ENCODE measurements around the gene GLB1L3. TPM values are rescaled to one million over a fixed set of nuclear protein-coding genes. Genes with fewer than 3 reads are reported as not detected.
"Not testable (repeated sequence)": the region's sequence is repeated elsewhere in the genome, so short reads cannot be mapped to it uniquely, and the experiment has no call there.

Gene GLB1L3
- total RNA-seq, 3 donors from 2014 or later = 1.0 to 1.6 TPM; not detected in 1

GRCh38 chr11:134313821-134314607 is 37.8 kb downstream of the GLB1L3 start:
- Histone ChIP-seq H3K4me3 (no peak overlapping the region), H3K27ac (no peak overlapping the region), H3K27me3 (no peaks in the 10 kb centered on the region), H3K36me3 (no peaks in the 10 kb centered on the region), H3K9me3 (peaks cover 4 to 19% of the 10 kb centered on the region in 2 donors), H3K4me1 (no peaks in the 10 kb centered on the region)
- TF ChIP-seq POLR2A (IDR thresholded peaks at IDR 0.05) (no peak), CTCF (IDR thresholded peaks at IDR 0.05) (no peak), POLR2AphosphoS5 (IDR thresholded peaks at IDR 0.05) (no peak)
- no peak for DNase-seq (ENCODE audit: low spot score in 2 of 2)
- intact Hi-C loops (cut with DNase I; ENCODE audit: low total_unique reads) = no loop called here

GRCh38 chr11:134317103-134317502 is 40.9 kb downstream of the GLB1L3 start:
- TF ChIP-seq POLR2AphosphoS5 (IDR thresholded peaks at IDR 0.05) (no peak), POLR2A (IDR thresholded peaks at IDR 0.05) (no peak), CTCF (IDR thresholded peaks at IDR 0.05) (no peak)
- no peaks in the 10 kb centered on the region for H3K27me3 ChIP-seq
- H3K9me3 ChIP-seq = peaks cover 4 to 23% of the 10 kb centered on the region in 2 donors
- H3K4me1 ChIP-seq = no peaks in the 10 kb centered on the region
- H3K4me3 ChIP-seq = no peak overlapping the region
- no peak overlapping the region for H3K27ac ChIP-seq
- H3K36me3 ChIP-seq = no peaks in the 10 kb centered on the region
- intact Hi-C loops (cut with DNase I; ENCODE audit: low total_unique reads) = no loop called here
- DNase-seq (ENCODE audit: low spot score in 2 of 2) = no peak

- intact Hi-C loops (cut with DNase I; ENCODE audit: low total_unique reads) = not testable (repeated sequence)
Measured at GRCh38 chr11:134321373-134321772, 45.2 kb downstream of the GLB1L3 start.

GRCh38 chr11:134322553-134322952 is 46.4 kb downstream of the GLB1L3 start:
- intact Hi-C loops (cut with DNase I; ENCODE audit: low total_unique reads) = no loop called here
- H3K36me3 ChIP-seq = no peaks in the 10 kb centered on the region
- TF ChIP-seq CTCF (IDR thresholded peaks at IDR 0.05) (no peak), POLR2A (IDR thresholded peaks at IDR 0.05) (no peak), POLR2AphosphoS5 (IDR thresholded peaks at IDR 0.05) (no peak)
- no peak for DNase-seq (ENCODE audit: low spot score in 2 of 2)
- H3K9me3 ChIP-seq = peaks cover 0 to 8% of the 10 kb centered on the region in 2 donors
- H3K4me3 ChIP-seq = no peak overlapping the region
- no peak overlapping the region for H3K27ac ChIP-seq
- no peaks in the 10 kb centered on the region for H3K4me1 ChIP-seq
- no peaks in the 10 kb centered on the region for H3K27me3 ChIP-seq

More at GRCh38 chr11:134321373-134321772, 45.2 kb downstream of the GLB1L3 start:
- H3K27me3 ChIP-seq; H3K27ac ChIP-seq; H3K4me3 ChIP-seq; H3K36me3 ChIP-seq; DNase-seq (ENCODE audit: low spot score in 2 of 2); H3K4me1 ChIP-seq: not testable (repeated sequence)
- H3K9me3 ChIP-seq = peaks cover 4 to 20% of the 10 kb centered on the region in 2 donors

GRCh38 chr11:134328433-134328832 is 52.3 kb downstream of the GLB1L3 start:
- no peaks in the 10 kb centered on the region for H3K4me1 ChIP-seq
- DNase-seq (ENCODE audit: low spot score in 2 of 2) = no peak
- H3K36me3 ChIP-seq = no peaks in the 10 kb centered on the region
- H3K27ac ChIP-seq = no peak overlapping the region
- H3K27me3 ChIP-seq = no peaks in the 10 kb centered on the region
- H3K9me3 ChIP-seq = no peaks in the 10 kb centered on the region
- intact Hi-C loops (cut with DNase I; ENCODE audit: low total_unique reads) = no loop called here
- TF ChIP-seq POLR2A (IDR thresholded peaks at IDR 0.05) (no peak), POLR2AphosphoS5 (IDR thresholded peaks at IDR 0.05) (no peak), CTCF (IDR thresholded peaks at IDR 0.05) (no peak)
- no peak overlapping the region for H3K4me3 ChIP-seq

Data from breast epithelium (tissue), 4 donors.